ENCODE results near the gene GALNT15.

Gene GALNT15, protein sequence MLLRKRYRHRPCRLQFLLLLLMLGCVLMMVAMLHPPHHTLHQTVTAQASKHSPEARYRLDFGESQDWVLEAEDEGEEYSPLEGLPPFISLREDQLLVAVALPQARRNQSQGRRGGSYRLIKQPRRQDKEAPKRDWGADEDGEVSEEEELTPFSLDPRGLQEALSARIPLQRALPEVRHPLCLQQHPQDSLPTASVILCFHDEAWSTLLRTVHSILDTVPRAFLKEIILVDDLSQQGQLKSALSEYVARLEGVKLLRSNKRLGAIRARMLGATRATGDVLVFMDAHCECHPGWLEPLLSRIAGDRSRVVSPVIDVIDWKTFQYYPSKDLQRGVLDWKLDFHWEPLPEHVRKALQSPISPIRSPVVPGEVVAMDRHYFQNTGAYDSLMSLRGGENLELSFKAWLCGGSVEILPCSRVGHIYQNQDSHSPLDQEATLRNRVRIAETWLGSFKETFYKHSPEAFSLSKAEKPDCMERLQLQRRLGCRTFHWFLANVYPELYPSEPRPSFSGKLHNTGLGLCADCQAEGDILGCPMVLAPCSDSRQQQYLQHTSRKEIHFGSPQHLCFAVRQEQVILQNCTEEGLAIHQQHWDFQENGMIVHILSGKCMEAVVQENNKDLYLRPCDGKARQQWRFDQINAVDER

DNA sequence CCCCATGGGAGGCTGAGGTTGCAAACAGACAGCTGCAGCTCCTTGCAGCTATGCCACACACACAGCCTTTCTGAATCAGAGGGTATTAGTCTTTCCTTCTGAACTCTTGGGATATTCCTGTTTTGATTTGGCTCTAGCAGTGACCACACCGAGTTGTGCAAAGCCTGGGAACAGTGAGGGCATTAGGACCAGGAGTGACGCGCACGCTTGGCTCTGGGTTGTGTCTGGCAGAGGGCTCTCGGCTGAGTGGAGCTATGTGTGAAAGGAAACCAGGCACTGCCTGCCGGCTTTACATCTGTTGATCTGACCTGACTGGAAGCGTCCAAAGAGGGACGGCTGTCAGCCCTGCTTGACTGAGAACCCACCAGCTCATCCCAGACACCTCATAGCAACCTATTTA lies at the start of gene GALNT15:
GALNT15 (plus strand) TSS at position 292 of the 400 bp plus-strand sequence. CDS start 472 bp downstream, outside the sequence.
- no peak for DNase-seq (ENCODE audit: low spot score)

DNA sequence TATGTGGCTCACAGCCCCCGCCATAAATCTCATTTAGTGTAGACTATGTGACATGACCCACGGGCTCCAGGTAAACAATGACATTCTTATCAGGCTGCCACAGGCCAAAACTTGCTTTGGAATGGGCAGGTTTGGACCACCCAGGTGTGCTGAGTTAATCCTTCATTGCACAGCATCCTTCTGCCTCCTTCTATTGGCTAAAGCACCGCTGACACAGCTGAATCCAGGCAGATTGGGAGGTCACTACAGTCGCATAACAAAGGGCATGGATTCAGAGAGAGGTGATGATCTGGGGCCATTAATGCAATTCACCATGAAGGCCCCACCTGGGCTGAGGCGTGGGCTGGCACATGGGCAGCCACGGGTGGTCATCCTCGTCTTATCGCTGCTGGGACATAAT lies 47.8 kb upstream of the GALNT15 start:
- no peak for DNase-seq (ENCODE audit: low spot score)

DNA sequence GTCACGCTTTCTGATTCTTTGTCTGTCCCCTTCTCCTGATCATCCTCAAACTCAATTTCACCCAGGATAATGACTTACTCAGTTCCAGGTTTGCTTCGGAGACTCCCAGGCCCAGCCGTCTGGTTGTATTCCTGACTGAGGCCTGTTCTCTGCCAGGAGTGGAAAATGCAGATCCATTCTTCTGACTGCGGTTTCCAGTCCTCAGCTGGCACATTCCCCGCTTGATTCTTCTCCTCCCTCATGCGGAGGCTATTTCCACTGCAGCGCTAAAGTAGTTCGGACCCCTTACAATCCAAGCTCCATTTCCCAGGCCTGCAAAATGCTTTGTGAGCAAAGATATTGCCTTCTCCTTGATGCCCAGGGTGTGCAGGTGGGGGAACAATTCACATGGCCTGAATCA lies 47.2 kb upstream of the GALNT15 start:
- no peak for DNase-seq (ENCODE audit: low spot score)

DNA sequence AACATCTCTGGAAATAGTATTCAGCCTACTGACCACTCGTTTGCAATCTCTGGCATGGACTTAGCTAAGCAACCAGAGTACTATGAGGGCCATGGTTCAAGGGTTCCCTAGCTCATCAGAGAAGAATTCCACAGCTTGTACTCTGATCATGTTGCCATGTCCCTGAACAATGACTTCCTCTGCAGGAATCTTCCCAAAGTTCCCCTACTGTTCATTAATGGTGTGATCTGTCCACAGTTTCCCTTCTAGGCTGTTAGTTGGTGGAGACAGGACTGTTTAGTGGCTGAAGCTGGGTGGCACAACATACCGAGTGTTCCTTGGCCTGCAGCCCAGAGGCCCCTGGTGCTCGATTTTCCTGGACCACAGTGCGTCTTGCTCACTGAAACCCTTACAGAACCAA lies 44.4 kb upstream of the GALNT15 start:
- no peak for DNase-seq (ENCODE audit: low spot score)

DNA sequence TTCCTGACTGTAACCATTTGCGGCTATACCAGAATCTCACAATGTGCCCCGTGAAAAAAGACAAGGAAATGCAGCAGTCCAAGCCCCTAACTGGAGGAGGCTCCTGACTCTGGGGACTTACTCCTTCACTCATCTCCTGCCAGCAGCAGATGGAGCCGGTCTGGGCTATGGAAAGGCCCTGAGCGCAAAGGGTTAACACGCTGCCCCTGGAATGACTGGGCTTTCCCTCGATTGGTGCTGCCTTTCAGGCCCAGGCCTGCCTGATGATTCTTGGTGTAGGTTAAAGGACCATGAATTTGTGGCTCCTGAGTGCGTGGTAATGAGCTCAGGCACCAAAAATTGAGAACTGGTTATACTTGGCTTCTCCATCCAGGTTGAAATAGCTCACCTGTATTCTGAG lies 42.3 kb upstream of the GALNT15 start:
- DNase-seq (ENCODE audit: low spot score) = no peak

DNA sequence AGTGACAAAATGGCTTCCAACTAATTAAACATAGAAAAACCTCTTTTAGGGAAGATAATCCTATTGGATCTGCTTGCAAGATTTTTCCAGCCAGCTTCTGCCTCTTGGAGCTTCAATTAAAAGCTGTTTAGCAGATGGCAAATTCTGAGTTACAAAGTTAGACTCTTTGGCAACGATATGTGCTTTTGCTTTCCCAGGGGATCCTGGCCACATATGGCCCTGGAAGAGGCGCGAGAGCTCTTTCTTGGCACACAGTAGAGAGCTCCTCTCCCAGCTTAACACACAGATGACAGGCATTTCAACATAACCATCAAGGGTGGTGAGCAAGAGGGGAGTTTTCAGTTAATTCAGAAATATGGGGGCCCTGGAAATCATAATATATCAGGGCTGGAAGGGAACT lies 41.6 kb upstream of the GALNT15 start:
- DNase-seq (ENCODE audit: low spot score) = no peak

DNA sequence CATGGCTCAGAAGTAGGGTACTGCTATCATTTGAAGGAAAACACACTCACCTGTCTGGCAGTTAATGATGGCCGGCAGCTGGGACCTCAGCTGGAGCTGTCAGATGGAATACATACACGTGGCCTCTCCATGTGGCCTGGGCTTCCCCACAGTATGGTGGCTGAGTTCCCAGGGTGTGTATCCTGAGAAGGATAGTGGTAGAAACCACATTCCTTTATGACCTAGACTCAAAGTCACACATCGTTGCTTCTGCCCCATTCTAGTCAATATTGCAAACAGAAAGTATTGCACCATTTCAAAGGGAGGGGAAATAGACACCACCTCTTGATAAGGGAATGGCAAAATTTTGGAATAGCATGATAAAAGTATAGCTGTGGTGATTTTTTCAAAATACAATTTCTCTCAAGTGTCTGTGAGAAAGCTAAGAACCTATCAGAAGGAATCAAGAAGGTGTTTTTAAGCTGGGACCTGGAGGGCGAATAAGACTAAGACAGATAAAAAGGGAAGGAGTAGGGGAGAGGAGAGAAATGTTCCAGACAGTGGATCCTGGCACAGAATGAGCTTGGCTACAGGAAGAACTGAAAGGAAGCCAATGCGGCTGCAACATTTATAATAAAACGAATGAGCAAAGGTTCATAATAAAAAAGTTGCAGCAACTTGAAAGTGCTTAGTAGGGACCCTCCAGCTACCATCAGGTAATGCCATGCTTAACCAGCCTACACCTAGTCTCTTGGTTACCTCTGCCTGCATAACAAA lies 40.1 kb upstream of the GALNT15 start:
- DNase-seq (ENCODE audit: low spot score) = no peak

DNA sequence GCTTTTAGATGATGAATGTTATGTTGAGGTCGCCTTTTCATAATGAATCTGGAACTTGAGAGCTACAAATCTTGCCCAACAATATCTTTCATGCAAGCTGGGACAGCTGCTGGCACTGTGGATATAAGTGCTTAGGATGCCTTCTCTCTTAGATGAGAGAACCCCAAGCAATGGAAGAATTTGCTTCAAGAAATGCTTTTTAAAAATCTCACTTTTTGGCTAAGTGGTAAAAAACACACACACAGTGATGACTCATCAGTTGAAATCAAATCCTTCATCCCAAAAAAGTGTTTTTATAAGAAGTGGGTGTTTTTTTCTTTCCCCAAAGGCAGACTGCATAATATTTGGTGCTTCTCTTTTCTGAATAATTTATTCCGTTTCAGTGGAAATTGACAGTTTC lies 38.4 kb upstream of the GALNT15 start:
- no peak for DNase-seq (ENCODE audit: low spot score)

DNA sequence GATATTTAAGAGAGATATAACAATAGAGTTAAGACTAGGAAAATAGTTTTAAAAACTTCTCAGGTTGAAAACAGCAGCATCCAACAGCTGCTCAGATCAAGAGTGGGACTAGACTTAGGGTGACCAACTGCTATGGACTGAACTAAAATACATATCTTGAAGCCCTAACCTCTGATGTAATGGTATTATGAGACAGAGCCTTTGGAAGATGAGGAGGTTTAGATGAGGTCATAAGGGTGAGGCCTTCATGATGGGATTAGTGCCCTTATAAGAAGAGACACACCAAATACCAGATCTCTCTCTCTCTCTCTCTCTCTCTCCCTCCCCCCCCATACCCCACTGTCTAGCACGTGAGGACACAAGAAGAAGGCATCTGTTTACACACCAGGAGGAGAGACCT lies 37.4 kb upstream of the GALNT15 start:
- no peak for DNase-seq (ENCODE audit: low spot score)

DNA sequence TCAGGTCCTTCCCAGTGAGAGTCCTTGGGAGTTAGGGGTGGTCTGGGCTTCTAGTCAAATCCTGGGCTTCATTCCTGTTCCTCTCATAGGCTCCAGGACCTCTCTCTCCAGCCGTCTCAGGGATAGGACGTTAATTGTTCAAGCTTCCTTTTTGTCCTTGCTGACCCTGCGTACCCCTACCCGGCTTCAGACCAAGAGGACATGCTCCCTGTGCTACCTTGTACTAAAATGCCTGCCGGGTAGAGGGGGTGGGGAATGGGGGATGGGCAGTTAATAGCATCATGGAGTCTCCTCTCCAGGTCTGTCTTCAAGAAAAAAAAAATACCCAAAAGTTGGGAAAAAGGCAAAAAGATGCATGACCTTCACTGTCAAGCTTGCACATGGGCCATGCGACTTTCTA lies 36.5 kb upstream of the GALNT15 start:
- no peak for DNase-seq (ENCODE audit: low spot score)

DNA sequence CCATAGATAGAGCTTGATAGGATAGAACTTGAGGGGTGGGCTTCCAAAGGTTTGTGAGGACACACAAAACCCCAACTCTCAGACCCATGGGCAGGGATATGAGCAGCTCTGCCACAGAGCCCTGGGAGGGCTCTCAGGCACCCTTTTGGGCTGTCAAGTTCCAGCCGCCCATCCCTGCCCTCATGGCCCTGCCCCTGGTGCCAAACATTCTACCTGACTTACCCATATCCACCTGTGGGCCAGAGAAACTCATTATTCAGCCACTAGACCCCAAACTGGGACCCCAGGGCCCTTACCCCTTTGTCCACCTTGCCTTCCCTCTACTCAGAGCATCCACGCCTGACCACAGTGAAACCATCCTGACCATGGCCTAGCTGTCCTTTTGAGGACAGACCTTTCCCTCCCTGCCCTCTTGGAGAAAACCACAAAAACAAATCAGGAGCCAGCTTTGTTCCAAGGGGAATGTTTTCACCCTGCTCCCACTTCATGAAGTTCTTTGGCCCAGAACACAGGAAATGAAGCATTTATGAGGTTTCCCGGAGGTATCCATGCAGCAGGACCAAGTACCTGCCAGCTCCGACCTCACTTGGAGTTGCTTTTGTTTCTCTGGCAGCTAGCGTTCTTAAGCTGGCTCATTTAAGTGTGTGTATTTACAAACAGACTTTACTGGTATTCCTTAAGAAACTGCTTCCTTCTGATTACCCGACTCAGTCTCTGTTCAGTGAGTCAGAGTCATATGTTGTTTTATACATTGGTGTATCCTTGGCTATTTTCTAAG lies 34.2 kb upstream of the GALNT15 start:
- no peak for DNase-seq (ENCODE audit: low spot score)

DNA sequence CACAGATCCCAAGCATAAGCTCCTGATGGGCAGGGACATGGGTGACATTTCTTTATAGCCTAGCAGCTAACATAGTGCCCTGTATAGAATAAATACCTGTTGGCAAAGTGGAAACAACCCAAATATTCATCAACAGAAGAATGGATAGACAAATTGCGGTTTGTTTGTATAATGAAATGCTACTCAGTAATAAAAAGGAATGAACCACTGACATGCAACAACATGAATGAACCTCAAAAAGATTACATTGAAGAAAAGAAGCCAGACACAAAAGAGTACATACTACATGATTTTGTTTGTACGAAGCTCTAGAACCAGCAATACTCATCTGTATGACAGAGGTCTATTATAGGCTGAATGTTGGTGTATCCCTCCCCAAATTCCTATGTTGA lies 33.6 kb upstream of the GALNT15 start:
- DNase-seq (ENCODE audit: low spot score) = no peak

DNA sequence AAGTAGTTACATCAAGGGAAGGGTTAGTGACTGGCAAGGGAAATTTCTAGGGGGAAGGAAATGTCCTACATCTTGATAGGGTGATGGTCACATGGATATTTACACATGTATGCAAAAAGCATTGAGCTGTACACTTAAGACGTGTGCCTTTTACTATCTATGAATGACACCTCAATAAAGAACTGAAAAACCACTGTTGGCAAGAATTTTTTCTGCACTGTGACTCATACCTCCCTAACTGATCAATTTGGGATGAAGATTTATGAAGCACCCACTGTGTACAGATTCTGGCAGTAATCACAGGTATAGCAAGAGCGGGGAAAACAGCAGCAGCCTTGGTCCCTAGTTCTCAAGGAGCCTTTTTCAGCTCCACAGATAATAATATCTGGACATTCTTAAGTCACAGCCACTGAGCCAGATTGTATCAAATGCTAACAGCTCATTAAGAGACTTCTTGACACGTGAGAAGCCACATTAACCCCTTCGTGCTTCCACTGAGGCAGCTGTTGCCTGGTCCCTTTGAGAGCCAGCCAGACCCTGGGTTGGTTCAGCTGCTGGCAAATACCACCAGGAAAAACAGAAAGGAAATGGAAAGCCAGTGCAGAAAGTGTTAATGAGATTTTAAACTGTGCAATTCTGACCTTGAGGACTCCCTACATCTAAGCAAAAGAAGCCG lies 32.0 kb upstream of the GALNT15 start:
- no peak for DNase-seq (ENCODE audit: low spot score)

DNA sequence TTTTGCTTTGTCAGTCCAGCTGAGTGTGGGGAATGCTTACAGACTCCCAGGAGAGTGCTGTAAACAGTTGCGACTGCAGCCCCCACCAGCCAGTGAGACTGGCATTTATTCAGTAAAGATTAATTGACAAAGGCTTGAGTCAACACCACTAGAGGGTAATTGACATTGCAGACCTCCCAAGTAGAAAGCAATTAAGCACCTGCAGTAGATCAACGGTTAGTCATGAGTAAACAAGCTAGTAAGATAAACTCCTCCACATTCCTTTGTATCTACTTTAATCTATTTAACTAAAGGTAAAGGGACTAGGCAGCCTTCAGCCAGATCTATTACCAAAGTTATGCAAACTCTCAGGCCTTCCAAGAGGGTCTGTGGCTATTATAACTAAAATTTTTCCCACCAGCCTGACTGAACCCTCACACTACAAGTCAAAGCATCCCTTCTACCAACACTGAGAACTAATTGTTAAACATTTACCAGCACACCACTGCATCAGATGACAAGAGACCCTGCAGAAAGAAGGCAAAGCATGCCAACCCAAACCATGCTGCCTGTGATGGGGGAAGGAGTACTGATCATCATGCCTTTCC lies 30.5 kb upstream of the GALNT15 start:
- no peak for DNase-seq (ENCODE audit: low spot score)

DNA sequence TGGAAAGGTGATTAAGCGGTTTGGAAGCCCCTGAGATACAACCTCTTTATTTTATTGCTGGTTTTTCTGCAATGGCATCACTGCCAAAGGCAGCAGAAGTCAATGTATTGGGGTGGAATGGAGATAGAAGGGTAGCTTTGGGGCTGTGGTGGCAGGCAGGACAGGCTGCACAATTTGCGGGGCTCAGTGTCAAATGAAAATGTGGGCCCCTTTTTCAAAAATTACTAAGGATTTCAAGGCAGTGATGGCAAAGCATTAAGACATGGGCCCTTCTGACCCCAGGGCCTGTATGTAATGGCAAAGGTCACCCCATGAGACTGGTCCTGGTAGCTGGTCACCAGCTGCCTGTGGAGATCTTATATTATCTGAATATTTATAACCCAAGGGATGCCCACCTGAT lies 29.3 kb upstream of the GALNT15 start:
- DNase-seq (ENCODE audit: low spot score) = no peak

DNA sequence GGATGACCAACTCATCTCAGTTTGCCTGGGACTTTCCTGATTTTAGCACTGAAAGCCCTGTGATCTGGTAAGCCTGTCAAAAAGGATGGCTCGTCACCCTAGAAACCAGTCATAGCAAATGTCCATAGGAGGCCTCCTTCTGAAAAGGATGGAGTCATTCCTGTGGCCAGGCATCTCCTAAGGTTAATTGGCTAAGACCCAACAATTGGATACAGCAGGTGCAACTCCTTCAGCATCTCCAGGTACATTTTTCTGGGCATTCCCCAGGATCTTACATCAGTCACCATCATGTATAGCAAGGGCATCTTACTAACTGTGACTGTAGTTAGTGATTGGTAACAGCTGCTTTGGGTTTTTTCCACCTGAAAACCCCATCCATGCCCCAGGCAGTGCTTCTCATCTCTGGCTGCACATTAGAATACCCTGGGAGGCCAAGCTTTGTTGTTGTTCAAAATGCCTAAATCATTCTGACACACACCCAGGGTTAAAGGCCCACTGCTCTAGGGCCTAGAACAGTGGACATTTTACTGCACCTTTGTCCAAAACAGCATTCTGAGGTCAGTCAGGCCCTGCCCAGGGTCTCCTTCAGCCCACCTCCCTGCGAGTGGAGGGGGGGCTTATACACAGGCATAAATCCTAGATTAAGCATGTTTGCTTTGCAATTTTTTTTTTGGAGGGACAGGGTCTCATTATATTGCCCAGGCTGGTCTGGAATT lies 28.3 kb upstream of the GALNT15 start:
- DNase-seq (ENCODE audit: low spot score) = no peak

DNA sequence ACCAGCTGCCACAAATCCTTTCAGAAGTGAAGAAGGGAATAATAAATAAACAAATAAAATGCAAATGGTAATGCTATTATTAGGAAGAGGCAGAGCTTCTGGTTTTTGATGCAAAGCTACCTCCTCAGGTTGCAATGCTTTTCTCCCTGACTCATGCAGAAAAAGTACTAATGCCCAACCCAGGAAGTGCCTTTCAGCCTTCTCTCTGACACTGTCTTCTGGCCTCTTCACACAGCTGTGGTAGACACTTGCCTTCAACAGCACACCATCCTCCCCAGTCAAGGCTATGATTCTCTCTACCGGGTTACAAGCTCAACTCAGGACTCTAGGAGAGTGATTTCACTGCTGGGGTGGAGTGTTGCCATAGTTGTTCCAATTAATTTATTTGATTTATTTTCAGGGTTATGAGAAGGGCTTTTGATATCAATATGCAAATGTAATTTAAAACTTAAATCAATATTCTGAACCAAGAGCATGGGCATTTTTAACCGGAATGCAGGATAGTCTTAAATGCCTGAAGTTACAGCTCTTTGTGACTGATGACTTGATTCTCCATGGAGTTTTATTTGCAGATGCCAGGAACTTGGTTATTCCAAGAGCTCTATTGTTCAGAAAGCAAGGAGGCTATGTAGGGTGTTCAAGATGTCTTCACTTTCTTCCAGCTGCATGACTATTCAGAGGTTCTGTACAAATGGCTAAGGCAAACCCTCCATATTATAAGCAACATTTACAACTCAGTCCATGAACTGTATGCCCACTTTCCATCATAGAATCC lies 27.1 kb upstream of the GALNT15 start:
- no peak for DNase-seq (ENCODE audit: low spot score)

DNA sequence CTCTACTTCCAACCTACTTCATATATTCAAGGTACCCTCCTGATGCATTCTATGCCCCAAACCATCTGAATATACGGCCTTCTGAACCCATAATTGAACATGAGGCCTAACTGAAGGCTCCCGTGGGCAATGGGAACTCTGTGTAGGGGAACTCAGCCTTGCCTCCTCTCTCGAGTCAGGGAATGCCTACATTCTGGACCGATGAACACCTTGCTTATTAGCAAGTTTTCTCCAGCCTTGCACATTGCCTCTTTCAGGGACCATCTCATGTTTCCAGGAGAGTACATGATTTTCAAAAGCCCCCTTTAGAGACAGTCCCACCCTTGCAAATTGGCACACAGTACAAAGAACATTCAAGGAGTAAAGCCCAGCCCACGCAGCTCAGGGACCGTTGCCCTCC lies 26.3 kb upstream of the GALNT15 start:
- DNase-seq (ENCODE audit: low spot score) = no peak

DNA sequence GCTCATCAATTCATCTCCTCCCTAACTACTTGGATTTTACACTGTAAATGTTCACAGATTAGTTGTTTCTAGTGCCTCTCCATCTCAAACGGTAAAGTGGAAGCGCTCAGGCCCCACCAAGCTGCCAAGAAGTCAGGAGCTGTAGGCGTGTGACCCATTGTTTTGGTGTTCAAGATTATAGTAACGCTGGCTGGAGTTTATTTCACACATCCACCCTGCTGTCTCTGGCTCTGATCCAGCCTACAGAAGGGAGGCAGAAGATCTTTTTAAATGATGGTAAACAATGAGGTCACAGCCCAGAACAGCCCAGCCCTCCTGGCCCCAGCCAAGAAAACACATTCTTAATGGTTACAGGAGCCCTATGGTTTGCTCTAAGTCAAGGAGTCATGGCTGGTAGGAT lies 25.7 kb upstream of the GALNT15 start:
- no peak for DNase-seq (ENCODE audit: low spot score)

DNA sequence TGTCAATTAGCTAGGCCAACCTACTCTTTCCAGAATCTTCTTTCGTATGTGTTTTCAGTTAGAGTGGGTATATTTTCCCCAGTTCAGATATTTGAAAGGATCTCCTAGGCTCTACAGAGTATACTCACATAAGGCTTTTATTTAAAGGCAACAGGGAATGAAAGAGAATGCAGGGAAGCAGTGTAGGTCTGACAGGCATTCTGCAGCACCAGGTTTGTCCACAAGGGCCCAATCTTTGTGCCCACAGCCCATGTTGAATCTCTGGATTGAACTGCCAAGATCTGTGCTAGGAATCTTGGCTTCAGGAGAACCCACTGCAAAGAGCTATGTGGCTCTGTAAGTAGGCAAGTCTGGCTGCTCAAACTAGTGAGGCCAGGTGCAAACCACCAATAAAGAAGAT lies 24.2 kb upstream of the GALNT15 start:
- no peak for DNase-seq (ENCODE audit: low spot score)
